ENCODE data around the gene DHODH. TPM values are rescaled to one million over a fixed set of nuclear protein-coding genes. Genes with fewer than 3 reads are reported as not detected.

The DHODH gene
- total RNA-seq, result 9.4 and 10.9 TPM in 2 replicates

DNA sequence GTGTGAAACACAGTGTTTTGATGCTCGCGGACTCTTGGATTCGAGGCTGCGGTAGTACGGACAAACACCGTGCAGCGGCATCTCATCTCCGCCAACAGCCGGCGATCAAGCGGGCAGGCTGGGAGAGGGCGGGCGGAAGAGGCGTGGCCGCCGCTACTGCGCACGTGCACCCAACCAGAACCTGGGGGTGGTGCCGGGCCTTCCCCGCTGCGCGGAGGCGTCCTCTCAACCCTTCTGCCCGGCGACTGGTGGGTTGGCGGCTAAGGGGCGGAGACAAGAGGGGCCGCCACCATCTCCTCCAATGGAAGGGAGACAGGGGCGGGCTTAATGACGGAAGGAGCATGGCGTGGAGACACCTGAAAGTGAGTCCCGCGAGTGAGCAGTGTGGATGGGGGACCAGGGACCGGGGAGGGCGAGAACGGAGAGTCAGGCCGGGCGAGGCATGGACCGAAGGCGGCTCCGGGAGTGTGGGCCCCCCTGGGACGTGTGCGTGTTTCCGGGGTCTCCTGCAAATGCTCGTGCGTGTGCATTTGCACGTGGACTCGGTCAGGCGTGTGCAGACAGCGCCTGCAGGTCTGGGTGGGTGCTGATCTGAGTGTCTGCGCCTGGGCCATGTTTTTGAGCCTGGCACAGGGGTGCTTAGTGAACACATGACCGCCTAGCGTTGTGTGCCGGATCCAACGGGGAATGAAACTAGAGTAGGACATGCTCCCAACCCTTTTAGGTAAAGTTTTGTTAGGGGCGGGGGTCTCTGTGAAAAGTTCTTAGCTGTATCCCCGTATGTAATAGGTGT is at the start of gene DHODH:
Gene DHODH (plus strand): TSS at position 321 of the 793 bp plus-strand sequence. CDS start 21 bp downstream, at position 342.
- TF ChIP-seq, protein P1, sequence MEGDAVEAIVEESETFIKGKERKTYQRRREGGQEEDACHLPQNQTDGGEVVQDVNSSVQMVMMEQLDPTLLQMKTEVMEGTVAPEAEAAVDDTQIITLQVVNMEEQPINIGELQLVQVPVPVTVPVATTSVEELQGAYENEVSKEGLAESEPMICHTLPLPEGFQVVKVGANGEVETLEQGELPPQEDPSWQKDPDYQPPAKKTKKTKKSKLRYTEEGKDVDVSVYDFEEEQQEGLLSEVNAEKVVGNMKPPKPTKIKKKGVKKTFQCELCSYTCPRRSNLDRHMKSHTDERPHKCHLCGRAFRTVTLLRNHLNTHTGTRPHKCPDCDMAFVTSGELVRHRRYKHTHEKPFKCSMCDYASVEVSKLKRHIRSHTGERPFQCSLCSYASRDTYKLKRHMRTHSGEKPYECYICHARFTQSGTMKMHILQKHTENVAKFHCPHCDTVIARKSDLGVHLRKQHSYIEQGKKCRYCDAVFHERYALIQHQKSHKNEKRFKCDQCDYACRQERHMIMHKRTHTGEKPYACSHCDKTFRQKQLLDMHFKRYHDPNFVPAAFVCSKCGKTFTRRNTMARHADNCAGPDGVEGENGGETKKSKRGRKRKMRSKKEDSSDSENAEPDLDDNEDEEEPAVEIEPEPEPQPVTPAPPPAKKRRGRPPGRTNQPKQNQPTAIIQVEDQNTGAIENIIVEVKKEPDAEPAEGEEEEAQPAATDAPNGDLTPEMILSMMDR (conservative IDR thresholded peaks at IDR 0.05; ENCODE audit: low read depth, low read length), result no peak
- H3K4me3 ChIP-seq (ENCODE audit: low read depth, low read length), result peak within 1 kb of the TSS; percentile 72
- peak; percentile 69 for DNase-seq (ENCODE audit: low read depth)

DNA sequence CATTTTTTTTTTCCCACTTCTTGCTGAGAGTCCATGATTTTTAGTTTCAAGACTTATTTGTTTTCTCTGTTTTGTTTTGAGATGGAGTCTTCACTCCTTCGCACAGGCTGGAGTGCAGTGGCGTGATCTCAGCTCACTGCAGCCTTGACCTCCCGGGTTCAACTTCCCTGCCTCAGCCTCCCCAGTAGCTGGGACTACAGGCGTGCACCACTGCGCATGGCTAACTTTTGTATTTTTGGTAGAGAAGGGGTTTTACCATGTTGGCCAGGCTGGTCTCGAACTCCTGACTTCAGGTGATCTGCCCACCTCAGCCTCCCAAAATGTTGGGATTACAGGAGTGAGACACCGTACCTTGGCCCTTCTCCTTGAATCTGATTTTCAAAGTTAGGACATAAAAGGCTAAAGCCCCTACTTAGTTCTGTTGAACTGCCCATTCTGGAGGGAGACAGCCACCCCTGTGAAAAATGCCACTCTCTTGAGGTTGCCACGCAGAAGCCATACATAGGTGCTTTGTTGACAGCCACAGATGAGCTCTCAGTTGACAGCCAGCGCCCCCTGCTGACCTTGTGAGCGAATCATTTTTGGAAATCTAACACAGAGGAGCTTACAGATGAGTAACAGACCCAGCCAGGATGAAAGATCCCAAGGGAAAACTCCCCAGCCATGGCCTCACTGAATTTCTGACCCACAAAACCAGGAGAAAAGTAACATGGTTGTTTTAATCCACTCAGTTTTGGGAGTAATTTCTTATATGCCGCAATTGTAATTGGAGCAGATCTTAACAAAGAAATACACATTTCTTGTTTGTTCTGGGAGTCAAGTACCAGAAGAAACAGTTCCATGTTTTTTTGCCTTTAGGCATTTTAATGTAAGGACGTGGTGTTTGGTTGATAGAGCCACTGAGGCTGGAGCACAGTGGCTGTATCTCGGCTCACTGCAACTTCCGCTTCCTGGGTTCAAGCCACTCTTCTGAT is 47.2 kb upstream of the DHODH start:
- H3K4me3 ChIP-seq (ENCODE audit: low read depth, low read length), result no peak overlapping the region
- TF ChIP-seq, protein P1 (conservative IDR thresholded peaks at IDR 0.05; ENCODE audit: low read depth, low read length), result peak; percentile 89
- peak; percentile 41 for DNase-seq (ENCODE audit: low read depth)

DNA sequence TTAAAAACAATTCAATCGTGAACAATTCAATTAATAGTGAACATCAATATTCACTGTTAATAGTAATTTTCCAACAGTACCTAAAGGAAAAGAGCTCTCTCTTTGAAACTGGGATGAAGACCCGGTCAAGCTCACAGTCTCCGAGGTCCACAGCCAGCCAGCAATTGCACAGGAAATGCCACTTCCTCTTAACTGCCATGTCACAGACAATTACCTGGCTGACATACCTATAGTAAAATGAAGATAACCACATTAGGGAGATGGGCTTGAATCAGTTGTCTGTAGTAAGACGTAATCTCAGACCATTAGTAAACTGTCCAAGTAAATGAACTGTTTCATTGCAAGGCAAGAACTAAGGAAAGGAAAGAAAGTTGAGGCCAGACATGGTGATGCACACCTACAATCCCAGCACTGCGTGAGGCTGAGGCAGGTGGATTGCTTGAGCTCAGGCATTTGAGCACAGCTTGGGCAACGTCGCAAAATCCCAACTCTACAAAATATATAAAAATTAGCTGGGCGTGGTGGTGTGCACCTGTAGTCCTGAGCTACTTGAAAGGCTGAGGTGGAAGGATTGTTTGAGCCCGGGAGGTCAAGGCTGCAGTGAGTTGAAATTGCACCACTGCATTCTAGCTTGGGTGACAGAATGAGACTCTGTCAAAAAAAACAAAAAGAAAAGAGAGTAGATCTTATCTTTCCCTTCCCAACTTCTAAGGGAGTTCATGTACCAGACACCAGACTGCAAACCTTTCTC is 45.2 kb upstream of the DHODH start:
- no peak overlapping the region for H3K4me3 ChIP-seq (ENCODE audit: low read depth, low read length)
- TF ChIP-seq, protein P1 (conservative IDR thresholded peaks at IDR 0.05; ENCODE audit: low read depth, low read length), result no peak
- no peak for DNase-seq (ENCODE audit: low read depth)

DNA sequence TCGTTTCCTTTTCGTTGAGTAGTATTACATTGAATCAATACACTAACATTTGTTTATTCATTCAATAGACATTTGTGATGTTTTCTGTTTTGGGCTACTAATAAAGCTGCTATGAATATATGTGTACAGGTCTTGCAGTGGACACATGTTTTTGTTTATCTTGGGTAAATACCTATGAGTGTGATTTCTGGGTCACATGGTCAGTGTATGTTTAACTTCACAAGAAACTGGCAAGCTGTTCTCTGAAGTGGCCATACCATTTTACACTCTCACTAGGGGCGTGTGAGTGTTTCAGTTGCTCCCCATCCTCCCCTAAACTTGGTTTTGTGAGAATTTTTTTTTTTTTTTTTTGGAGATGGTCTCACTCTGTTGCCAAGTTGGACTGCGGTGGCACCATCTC is 43.3 kb upstream of the DHODH start:
- DNase-seq (ENCODE audit: low read depth), result no peak
- H3K4me3 ChIP-seq (ENCODE audit: low read depth, low read length), result no peak overlapping the region
- TF ChIP-seq, protein P1 (conservative IDR thresholded peaks at IDR 0.05; ENCODE audit: low read depth, low read length), result no peak

DNA sequence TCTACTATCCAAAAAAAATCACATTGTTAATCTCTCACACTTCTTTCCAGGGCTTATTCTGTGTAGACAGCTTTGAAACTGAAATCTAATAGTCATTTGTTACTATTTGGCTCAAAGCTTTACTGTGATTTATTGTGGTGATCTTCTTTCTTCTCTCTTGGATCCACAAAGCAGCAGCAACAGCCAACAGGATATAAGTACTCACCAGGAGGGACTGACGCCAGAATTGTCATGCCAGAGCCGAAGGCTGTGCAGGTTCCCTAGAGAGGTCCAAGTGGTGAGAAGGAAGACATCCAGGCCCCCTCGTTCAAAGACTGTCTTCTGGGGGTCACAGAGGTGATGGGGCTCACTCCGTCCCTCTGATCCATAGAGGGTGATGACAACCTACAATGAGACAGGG is 41.6 kb upstream of the DHODH start:
- TF ChIP-seq, protein P1 (conservative IDR thresholded peaks at IDR 0.05; ENCODE audit: low read depth, low read length), result no peak
- no peak for DNase-seq (ENCODE audit: low read depth)
- H3K4me3 ChIP-seq (ENCODE audit: low read depth, low read length), result no peak overlapping the region

DNA sequence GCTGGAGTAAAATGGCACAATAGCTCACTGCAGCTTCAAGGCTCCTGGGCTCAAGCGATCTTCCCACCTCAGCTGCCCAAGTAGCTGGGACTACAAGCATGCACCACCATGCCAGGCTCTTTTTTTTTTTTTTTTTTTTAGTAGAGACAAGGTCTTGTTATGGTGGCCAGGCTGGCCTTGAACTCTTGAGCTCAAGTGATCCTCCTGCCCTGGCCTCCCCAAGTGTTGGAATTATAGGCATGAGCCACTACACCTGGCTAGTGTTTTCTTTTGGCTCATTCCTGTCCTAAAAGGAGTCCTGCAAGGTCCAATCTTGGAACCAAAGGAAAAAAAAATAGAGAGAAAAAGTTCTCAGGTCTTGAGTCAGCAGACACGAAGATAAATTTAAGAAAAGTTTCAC is 39.2 kb upstream of the DHODH start:
- TF ChIP-seq, protein P1 (conservative IDR thresholded peaks at IDR 0.05; ENCODE audit: low read depth, low read length), result no peak
- no peak for DNase-seq (ENCODE audit: low read depth)
- no peak overlapping the region for H3K4me3 ChIP-seq (ENCODE audit: low read depth, low read length)

All from epithelial cell of proximal tubule (primary cell).